PC-9 (cell line): ENCODE results near the gene ABLIM1. TPM values are rescaled to one million over a fixed set of nuclear protein-coding genes. Genes with fewer than 3 reads are reported as not detected.

Experiments used
- BruUV-seq: library from RNA; stranded (reverse); fragments of 400-500 nt; replicated peaks from 2 replicates; lab custom pipeline; 2021; lab: Mats Ljungman, UMichigan
- CTCF ChIA-PET: fragments of 300-600 bp; sonication (Branson Sonifier 250); formaldehyde crosslinking; loops from one replicate; lab custom pipeline; 2022; ENCODE audit warnings: antibody characterized with exemption; lab: Charles Lee
- POLR2A ChIA-PET: fragments of 300-600 bp; sonication (Branson Sonifier 250); formaldehyde crosslinking; loops from one replicate; lab custom pipeline; 2022; ENCODE audit warnings: antibody characterized with exemption; ENCODE audit not compliant: unreplicated experiment; lab: Charles Lee
- DNase-seq, 2 experiments: peaks; one replicate each; pipeline versions ENCODE4 v3.0.0 to v3.0.0-alpha.2; 2015 to 2022; ENCODE audit warnings: mixed read lengths in 1 of 2
- H2AFZ ChIP-seq: fragments of 200-600 bp; sonication (generic); 2 replicates; pipeline ENCODE4 v1.8.1; 2017; ENCODE audit warnings: antibody characterized with exemption
- H3F3A ChIP-seq: fragments of 200-600 bp; sonication (generic); 2 replicates; pipeline ENCODE4 v1.8.1; 2017; ENCODE audit warnings: antibody characterized with exemption, mild to moderate bottlenecking, low read depth; ENCODE audit not compliant: insufficient read depth
- H3K27ac ChIP-seq: fragments of 200-600 bp; sonication (generic); 2 replicates; pipeline ENCODE4 v1.6.1; 2016; ENCODE audit warnings: mixed run types
- H3K27me3 ChIP-seq: fragments of 200-600 bp; sonication (generic); 2 replicates; pipeline ENCODE4 v1.6.1; 2016; ENCODE audit warnings: low read depth, mixed run types; ENCODE audit not compliant: insufficient read depth
- H3K36me3 ChIP-seq: fragments of 200-600 bp; sonication (generic); 2 replicates; pipeline ENCODE4 v1.6.1; 2016; ENCODE audit warnings: low read depth, mixed run types
- H3K4me1 ChIP-seq: fragments of 200-600 bp; sonication (generic); replicated peaks from 2 replicates; pipeline ENCODE4 v1.6.1; 2016; ENCODE audit warnings: mixed run types; ENCODE audit not compliant: insufficient read depth
- H3K4me2 ChIP-seq: fragments of 200-600 bp; sonication (generic); 2 replicates; pipeline ENCODE4 v1.6.1; 2017; ENCODE audit warnings: mixed run types
- H3K4me3 ChIP-seq: fragments of 200-600 bp; sonication (generic); 2 replicates; pipeline ENCODE4 v1.6.1; 2016; ENCODE audit warnings: mixed run types
- H3K79me2 ChIP-seq: fragments of 200-600 bp; sonication (generic); 2 replicates; pipeline ENCODE4 v1.6.1; 2017; ENCODE audit warnings: low read depth, mixed run types
- H3K9me2 ChIP-seq: fragments of 200-600 bp; sonication (generic); 2 replicates; pipeline ENCODE4 v1.8.1; 2017; ENCODE audit warnings: mild to moderate bottlenecking; ENCODE audit not compliant: insufficient read depth
- H3K9me3 ChIP-seq: fragments of 200-600 bp; sonication (generic); 2 replicates; pipeline ENCODE4 v1.8.1; 2016; ENCODE audit warnings: low read depth; ENCODE audit not compliant: insufficient read depth
- H4K20me1 ChIP-seq: fragments of 200-600 bp; sonication (generic); 2 replicates; pipeline ENCODE4 v1.8.1; 2017; ENCODE audit not compliant: insufficient read depth
- EZH2 ChIP-seq: fragments of 200-600 bp; sonication (generic); IDR thresholded peaks from 2 replicates; pipeline ENCODE4 v1.8.0; 2017; ENCODE audit warnings: antibody characterized with exemption, low read depth
- intact Hi-C: fragments of 100-400 bp; cut with micrococcal nuclease; formaldehyde crosslinking; loops from one replicate; pipeline ENCODE4 v1.10.0; 2022; ENCODE audit not compliant: unreplicated experiment
- total RNA-seq: library from RNA; stranded (reverse); gene quantifications from 2 replicates; pipeline ENCODE4 v1.2.3, GENCODE V29; 2021
- TF ChIP-seq, protein P1 (sequence below): fragments of 200-600 bp; sonication (generic); conservative IDR thresholded peaks from 2 replicates; pipeline ENCODE4 v1.6.1; 2017; ENCODE audit warnings: mixed run types, antibody characterized with exemption, mild to moderate bottlenecking, moderate library complexity

Gene ABLIM1
- total RNA-seq, 1 experiment from 2014 or later = 68.7 TPM

DNA sequence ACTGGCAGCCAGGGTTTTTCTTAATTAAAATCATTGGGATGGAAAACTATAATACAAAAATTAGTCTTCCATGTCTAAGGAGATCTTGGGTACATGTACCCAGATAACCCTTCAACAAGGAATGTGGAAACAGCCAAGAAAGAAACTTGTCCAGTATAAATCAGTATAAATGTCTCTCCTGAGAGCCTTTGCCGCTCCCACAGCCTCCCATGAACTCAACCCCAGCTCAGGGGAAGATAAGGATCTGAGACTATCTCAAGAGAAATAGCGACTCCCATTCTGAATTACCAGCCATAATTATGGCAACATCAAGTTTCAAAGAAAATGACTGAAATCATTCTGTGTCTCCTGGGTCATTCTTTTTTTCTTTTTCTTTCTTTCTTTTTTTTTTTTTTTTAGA is 221.1 kb downstream of the ABLIM1 start:
- CTCF ChIA-PET = interaction anchor here (0.5 to 0.6 kb wide), 2 partner anchors 33 to 112 kb away, joined by 3 to 4 read pairs; no protein-coding TSS in a partner anchor
- H3K27ac ChIP-seq = no peak overlapping the region
- BruUV-seq = no TSS peak

DNA sequence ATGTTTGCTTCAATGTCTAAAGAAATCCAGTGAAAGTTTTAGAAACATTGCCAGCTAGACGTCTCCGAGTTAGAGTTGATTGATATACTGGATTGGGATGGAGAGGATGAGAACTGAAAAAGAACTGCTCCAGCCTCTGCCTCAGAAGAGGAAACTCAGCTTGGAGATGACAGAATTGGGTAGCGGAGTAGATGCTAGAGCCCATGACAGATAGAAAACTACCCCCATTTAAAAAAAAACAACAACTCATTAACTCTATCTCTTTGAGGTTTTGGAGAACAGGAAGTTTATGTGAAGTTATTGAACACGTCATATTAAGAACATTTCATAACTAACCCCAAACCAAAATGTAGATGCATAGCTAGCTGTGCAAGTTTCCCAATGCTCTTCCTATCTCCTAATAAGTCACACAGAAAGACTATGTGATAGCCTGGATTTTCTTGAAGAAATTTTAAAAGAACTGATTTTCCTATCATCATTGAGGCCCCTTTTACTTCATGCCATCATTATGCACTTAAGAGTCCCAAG is 225.4 kb downstream of the ABLIM1 start:
- ChIA-PET POLR2A (no interaction called here), CTCF (no interaction called here)
- no peak overlapping the region for H2AFZ ChIP-seq
- no peaks in the 10 kb centered on the region for H3K79me2 ChIP-seq
- no peaks in the 10 kb centered on the region for H3K36me3 ChIP-seq
- no peaks in the 10 kb centered on the region for H3K4me1 ChIP-seq
- no peaks in the 10 kb centered on the region for H3K9me3 ChIP-seq
- no peak for DNase-seq
- no peaks in the 10 kb centered on the region for H4K20me1 ChIP-seq
- H3K27me3 ChIP-seq = no peaks in the 10 kb centered on the region
- no peak overlapping the region for H3K4me3 ChIP-seq
- no peaks in the 10 kb centered on the region for H3F3A ChIP-seq
- intact Hi-C loops = no loop called here
- no peak overlapping the region for H3K27ac ChIP-seq
- TF ChIP-seq, protein P1, sequence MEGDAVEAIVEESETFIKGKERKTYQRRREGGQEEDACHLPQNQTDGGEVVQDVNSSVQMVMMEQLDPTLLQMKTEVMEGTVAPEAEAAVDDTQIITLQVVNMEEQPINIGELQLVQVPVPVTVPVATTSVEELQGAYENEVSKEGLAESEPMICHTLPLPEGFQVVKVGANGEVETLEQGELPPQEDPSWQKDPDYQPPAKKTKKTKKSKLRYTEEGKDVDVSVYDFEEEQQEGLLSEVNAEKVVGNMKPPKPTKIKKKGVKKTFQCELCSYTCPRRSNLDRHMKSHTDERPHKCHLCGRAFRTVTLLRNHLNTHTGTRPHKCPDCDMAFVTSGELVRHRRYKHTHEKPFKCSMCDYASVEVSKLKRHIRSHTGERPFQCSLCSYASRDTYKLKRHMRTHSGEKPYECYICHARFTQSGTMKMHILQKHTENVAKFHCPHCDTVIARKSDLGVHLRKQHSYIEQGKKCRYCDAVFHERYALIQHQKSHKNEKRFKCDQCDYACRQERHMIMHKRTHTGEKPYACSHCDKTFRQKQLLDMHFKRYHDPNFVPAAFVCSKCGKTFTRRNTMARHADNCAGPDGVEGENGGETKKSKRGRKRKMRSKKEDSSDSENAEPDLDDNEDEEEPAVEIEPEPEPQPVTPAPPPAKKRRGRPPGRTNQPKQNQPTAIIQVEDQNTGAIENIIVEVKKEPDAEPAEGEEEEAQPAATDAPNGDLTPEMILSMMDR = no peak
- no peak for TF ChIP-seq EZH2
- H3K9me2 ChIP-seq = no peaks in the 10 kb centered on the region
- no TSS peak for BruUV-seq
- no peak overlapping the region for H3K4me2 ChIP-seq

More for the DNA sequence above, 221.1 kb downstream of the ABLIM1 start:
- Histone ChIP-seq H3K4me3 (no peak overlapping the region), H3K27me3 (no peaks in the 10 kb centered on the region), H3K36me3 (no peaks in the 10 kb centered on the region), H3F3A (no peaks in the 10 kb centered on the region), H3K4me2 (no peak overlapping the region), H3K9me3 (no peaks in the 10 kb centered on the region), H3K4me1 (no peaks in the 10 kb centered on the region), H4K20me1 (no peaks in the 10 kb centered on the region), H2AFZ (no peak overlapping the region), H3K9me2 (no peaks in the 10 kb centered on the region), H3K79me2 (no peaks in the 10 kb centered on the region)
- intact Hi-C loops = no loop called here
- TF ChIP-seq EZH2 = no peak
- TF ChIP-seq, protein P1 = no peak
- DNase-seq = no peak
- POLR2A ChIA-PET = no interaction called here

DNA sequence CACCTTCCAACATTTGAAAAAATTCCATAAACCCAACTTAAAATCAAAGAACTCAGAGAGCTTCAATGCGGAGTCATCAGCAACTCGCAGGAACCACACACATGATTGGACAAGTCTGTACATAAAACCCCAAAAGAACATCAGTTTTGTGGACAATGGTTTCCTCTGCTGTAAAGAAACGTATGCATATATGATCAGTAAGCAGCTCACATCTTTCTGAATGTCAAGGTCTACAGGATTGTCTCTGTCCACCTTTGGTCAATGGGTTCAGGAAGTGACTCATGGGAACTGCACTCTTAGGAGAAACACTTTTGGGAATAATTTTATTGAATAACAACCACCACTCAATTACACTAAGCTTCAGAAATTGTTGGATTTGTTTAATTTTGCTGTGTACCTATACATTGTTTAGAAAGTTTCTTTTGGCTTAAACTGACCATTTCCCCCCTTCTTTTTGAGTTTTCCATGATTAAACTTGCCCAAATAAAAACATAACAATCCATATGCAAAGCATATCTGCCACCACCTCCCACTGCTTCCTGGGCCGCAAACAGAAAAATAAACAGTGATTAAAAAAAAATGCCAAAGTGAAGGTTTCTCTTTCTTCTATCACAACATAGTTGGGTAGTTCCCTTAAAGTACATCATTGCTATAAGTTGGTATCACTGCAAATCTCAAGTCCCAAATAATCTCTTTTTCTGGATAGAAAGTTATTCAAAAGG is 226.5 kb downstream of the ABLIM1 start:
- no peak for DNase-seq
- ChIA-PET CTCF (no interaction called here), POLR2A (no interaction called here)
- Histone ChIP-seq H3K36me3 (no peaks in the 10 kb centered on the region), H3K9me3 (no peaks in the 10 kb centered on the region), H3K9me2 (no peaks in the 10 kb centered on the region), H3K27me3 (no peaks in the 10 kb centered on the region), H3K4me1 (no peaks in the 10 kb centered on the region), H3K79me2 (no peaks in the 10 kb centered on the region), H4K20me1 (no peaks in the 10 kb centered on the region), H3K4me2 (no peak overlapping the region), H3K27ac (no peak overlapping the region), H3F3A (no peaks in the 10 kb centered on the region), H2AFZ (no peak overlapping the region), H3K4me3 (no peak overlapping the region)
- intact Hi-C loops = no loop called here
- no TSS peak for BruUV-seq
- no peak for TF ChIP-seq EZH2
- TF ChIP-seq, protein P1 = no peak
